ENCODE measurements around the gene P2RX4. TPM values are rescaled to one million over a fixed set of nuclear protein-coding genes. Genes with fewer than 3 reads are reported as not detected.

P2RX4 gene
- polyA plus RNA-seq, 1 donor (not counting 4 experiments of a cell fraction or from before 2014, with no cell fraction given): 5.1 TPM

DNA sequence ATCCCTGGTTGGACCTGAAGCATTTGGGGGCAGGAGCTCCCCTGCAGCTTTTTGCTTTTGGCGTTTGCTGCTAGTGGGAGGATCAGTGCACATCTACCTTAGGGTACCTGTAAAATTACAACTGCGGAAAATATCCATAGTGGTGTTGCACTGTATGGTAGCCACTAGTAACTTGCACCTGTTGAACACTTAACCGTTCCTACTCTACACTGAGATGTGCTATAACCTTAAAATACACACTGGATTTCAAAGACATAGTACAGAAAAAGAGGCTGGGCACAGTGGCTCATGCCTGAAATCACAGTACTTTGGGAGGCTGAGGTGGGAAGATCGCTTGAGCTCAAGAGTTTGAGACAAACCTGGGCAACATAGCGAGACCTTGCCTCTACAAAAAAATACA lies 2.9 kb downstream of the P2RX4 start:
- Histone ChIP-seq H3K9ac (ENCODE audit: control insufficient read depth, extremely low read depth, insufficient read depth, low read length) (no peak overlapping the region), H3K4me2 (ENCODE audit: control insufficient read depth, extremely low read depth, insufficient read depth, low read depth, low read length) (no peak overlapping the region), H3K9me3 (ENCODE audit: control insufficient read depth, low read depth, low read length) (no peaks in the 10 kb centered on the region), H4K20me1 (ENCODE audit: control insufficient read depth, extremely low read depth, insufficient read depth, low read length) (no peaks in the 10 kb centered on the region), H3K36me3 (ENCODE audit: control insufficient read depth in 2 of 2, extremely low read depth in 1 of 2, insufficient read depth in 2 of 2, low read length in 2 of 2) (peaks cover 0 to 2% of the 10 kb centered on the region in 2 experiments), H3K9me1 (ENCODE audit: control insufficient read depth, extremely low read depth, insufficient read depth, low read length) (no peaks in the 10 kb centered on the region), H3K27me3 (ENCODE audit: control insufficient read depth, extremely low read depth, insufficient read depth, low read length) (no peaks in the 10 kb centered on the region), H3K79me2 (ENCODE audit: control insufficient read depth, insufficient read depth, low read length) (no peaks in the 10 kb centered on the region), H3K4me3 (ENCODE audit: control insufficient read depth in 2 of 3, extremely low read depth in 1 of 3, insufficient read depth in 2 of 3, low read depth in 1 of 3, low read length in 3 of 3) (no peak overlapping the region), H2AFZ (ENCODE audit: control insufficient read depth, low read length) (no peak overlapping the region), H3K27ac (ENCODE audit: control insufficient read depth, insufficient read depth, low read length) (no peak overlapping the region), H3K4me1 (ENCODE audit: control insufficient read depth, extremely low read depth, insufficient read depth, low read length) (peaks cover 16% of the 10 kb centered on the region)
- no peak for TF ChIP-seq EZH2 (IDR thresholded peaks at IDR 0.05; ENCODE audit: low read length)
- TF ChIP-seq, protein P1, sequence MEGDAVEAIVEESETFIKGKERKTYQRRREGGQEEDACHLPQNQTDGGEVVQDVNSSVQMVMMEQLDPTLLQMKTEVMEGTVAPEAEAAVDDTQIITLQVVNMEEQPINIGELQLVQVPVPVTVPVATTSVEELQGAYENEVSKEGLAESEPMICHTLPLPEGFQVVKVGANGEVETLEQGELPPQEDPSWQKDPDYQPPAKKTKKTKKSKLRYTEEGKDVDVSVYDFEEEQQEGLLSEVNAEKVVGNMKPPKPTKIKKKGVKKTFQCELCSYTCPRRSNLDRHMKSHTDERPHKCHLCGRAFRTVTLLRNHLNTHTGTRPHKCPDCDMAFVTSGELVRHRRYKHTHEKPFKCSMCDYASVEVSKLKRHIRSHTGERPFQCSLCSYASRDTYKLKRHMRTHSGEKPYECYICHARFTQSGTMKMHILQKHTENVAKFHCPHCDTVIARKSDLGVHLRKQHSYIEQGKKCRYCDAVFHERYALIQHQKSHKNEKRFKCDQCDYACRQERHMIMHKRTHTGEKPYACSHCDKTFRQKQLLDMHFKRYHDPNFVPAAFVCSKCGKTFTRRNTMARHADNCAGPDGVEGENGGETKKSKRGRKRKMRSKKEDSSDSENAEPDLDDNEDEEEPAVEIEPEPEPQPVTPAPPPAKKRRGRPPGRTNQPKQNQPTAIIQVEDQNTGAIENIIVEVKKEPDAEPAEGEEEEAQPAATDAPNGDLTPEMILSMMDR (optimal IDR thresholded peaks at IDR 0.05 in 1 of 3, IDR thresholded peaks at IDR 0.05 in 1 of 3, conservative IDR thresholded peaks at IDR 0.05 in 1 of 3; ENCODE audit: extremely low read depth in 1 of 3, insufficient read depth in 2 of 3, low read length in 3 of 3): no peak
- FAIRE-seq (no peak), DNase-seq (ENCODE audit: low read depth, low spot score) (no peak)
- dilution Hi-C loops (cut with MboI; ENCODE audit: extremely low pct_ligation_motif_present, low sequenced_read_pairs): no loop called here

DNA sequence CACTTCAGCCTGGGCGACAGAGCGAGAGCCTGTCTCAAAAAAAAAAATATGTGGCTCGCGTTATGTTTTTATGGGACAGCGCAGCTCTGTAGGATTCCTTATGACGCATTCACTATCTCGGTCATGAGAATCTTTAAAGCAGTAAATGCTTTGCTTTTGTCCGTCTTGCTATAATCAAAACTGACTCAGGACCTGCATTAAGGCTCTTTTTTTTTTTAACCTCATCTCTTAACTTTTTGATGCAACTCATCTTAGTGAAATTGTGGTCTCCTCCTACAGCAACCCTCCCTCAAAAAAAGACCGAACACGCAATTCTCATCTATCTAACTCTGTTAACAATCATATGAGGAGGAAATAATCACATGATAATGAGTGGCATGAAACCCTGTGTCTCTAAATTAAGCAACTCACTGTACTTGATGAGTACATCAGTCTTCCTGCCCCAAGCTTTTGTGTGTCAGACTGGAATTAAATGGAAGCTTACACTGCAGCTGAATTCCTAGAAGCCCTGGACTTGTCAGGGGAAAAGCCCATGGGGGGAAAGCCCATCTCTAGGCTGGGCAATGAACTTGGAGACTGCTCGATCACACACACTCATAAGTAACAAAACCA lies 4.3 kb downstream of the P2RX4 start:
- Histone ChIP-seq H3K4me2 (ENCODE audit: control insufficient read depth, extremely low read depth, insufficient read depth, low read depth, low read length) (peak overlapping the region; percentile 63), H2AFZ (ENCODE audit: control insufficient read depth, low read length) (no peak overlapping the region), H3K36me3 (ENCODE audit: control insufficient read depth in 2 of 2, extremely low read depth in 1 of 2, insufficient read depth in 2 of 2, low read length in 2 of 2) (peaks cover 0 to 3% of the 10 kb centered on the region in 2 experiments), H3K9me3 (ENCODE audit: control insufficient read depth, low read depth, low read length) (no peaks in the 10 kb centered on the region), H3K9me1 (ENCODE audit: control insufficient read depth, extremely low read depth, insufficient read depth, low read length) (no peaks in the 10 kb centered on the region), H4K20me1 (ENCODE audit: control insufficient read depth, extremely low read depth, insufficient read depth, low read length) (no peaks in the 10 kb centered on the region), H3K79me2 (ENCODE audit: control insufficient read depth, insufficient read depth, low read length) (no peaks in the 10 kb centered on the region), H3K4me1 (ENCODE audit: control insufficient read depth, extremely low read depth, insufficient read depth, low read length) (peaks cover 16% of the 10 kb centered on the region), H3K9ac (ENCODE audit: control insufficient read depth, extremely low read depth, insufficient read depth, low read length) (no peak overlapping the region), H3K4me3 (ENCODE audit: control insufficient read depth in 2 of 3, extremely low read depth in 1 of 3, insufficient read depth in 2 of 3, low read depth in 1 of 3, low read length in 3 of 3) (no peak overlapping the region), H3K27me3 (ENCODE audit: control insufficient read depth, extremely low read depth, insufficient read depth, low read length) (no peaks in the 10 kb centered on the region), H3K27ac (ENCODE audit: control insufficient read depth, insufficient read depth, low read length) (peak overlapping the region; percentile 38)
- TF ChIP-seq, protein P1 (optimal IDR thresholded peaks at IDR 0.05 in 1 of 3, IDR thresholded peaks at IDR 0.05 in 1 of 3, conservative IDR thresholded peaks at IDR 0.05 in 1 of 3; ENCODE audit: extremely low read depth in 1 of 3, insufficient read depth in 2 of 3, low read length in 3 of 3): no peak
- TF ChIP-seq EZH2 (IDR thresholded peaks at IDR 0.05; ENCODE audit: low read length): no peak
- no peak for FAIRE-seq
- no peak for DNase-seq (ENCODE audit: low read depth, low spot score)
- dilution Hi-C loops (cut with MboI; ENCODE audit: extremely low pct_ligation_motif_present, low sequenced_read_pairs): no loop called here

Measured in keratinocyte (primary cell).